H1 (cell line): ENCODE measurements around the gene STAT1.

Experiments
- BACH1 ChIP-seq: IDR thresholded peaks from 2 replicates; pipeline ENCODE4 v1.6.1; 2012; ENCODE audit warnings: low read length, improper control_type of control experiment
- CREB1 ChIP-seq: IDR thresholded peaks from 2 replicates; pipeline ENCODE4 v1.6.1; 2012; ENCODE audit warnings: inconsistent platforms
- MAFK ChIP-seq: IDR thresholded peaks from 2 replicates; pipeline ENCODE4 v1.6.1; 2012; ENCODE audit warnings: low read depth, mild to moderate bottlenecking, improper control_type of control experiment, low read length
- TF ChIP-seq, protein P1 (sequence below), 3 experiments: IDR thresholded peaks; 1 replicate in 2 of 3; 2 replicates in 1 of 3; pipeline versions ENCODE4 v1.5.1 to v1.6.1; 2011; ENCODE audit warnings: low read length in 3 of 3, mild to moderate bottlenecking in 3 of 3, inconsistent platforms in 2 of 3, low read depth in 1 of 3, moderate library complexity in 1 of 3; ENCODE audit not compliant: insufficient read depth in 1 of 3; ENCODE audit errors: control extremely low read depth in 1 of 3

DNA sequence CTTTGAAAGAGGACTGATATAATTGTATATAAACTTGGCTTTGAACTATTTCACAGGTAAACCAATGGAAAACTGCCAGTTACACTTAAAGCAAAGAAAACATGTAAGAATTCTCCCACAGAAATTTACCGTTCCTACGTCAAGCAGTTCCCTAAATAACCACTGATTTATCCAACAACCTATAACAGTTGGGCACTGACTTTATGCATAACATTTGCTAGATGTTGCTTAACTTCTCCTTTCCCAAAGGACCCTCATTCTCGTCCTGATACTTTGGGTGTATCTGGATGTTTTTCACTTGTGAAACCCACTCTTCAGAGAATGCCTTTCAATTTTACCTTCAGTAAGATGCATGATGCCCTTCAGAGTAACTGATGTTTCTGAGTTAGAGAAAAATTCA is 43.8 kb downstream of the STAT1 start:
- no peak for TF ChIP-seq MAFK
- TF ChIP-seq, protein P1, sequence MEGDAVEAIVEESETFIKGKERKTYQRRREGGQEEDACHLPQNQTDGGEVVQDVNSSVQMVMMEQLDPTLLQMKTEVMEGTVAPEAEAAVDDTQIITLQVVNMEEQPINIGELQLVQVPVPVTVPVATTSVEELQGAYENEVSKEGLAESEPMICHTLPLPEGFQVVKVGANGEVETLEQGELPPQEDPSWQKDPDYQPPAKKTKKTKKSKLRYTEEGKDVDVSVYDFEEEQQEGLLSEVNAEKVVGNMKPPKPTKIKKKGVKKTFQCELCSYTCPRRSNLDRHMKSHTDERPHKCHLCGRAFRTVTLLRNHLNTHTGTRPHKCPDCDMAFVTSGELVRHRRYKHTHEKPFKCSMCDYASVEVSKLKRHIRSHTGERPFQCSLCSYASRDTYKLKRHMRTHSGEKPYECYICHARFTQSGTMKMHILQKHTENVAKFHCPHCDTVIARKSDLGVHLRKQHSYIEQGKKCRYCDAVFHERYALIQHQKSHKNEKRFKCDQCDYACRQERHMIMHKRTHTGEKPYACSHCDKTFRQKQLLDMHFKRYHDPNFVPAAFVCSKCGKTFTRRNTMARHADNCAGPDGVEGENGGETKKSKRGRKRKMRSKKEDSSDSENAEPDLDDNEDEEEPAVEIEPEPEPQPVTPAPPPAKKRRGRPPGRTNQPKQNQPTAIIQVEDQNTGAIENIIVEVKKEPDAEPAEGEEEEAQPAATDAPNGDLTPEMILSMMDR (IDR thresholded peaks at IDR 0.05; ENCODE audit: control extremely low read depth in 1 of 3, insufficient read depth in 1 of 3, low read depth in 1 of 3, low read length in 3 of 3): no peak
- no peak for TF ChIP-seq BACH1
- no peak for TF ChIP-seq CREB1
